OCI-LY1 (cell line): Measurements from ENCODE around the gene EVI5L.

Experiments used
- CTCF ChIP-seq: fragments of 200-600 bp; sonication (generic), shearing (Covaris generic); IDR thresholded peaks from 2 replicates; pipeline ENCODE4 v1.5.1; 2017; ENCODE audit warnings: mild to moderate bottlenecking, antibody characterized with exemption, low read length, moderate library complexity, mixed read lengths
- EZH2 ChIP-seq: fragments of 200-600 bp; sonication (generic), shearing (Covaris generic); IDR thresholded peaks from 2 replicates; pipeline ENCODE4 v1.8.0; 2017; ENCODE audit warnings: borderline replicate concordance, mixed run types, mild to moderate bottlenecking, antibody characterized with exemption, low read length, moderate library complexity, mixed read lengths

- no peak for TF ChIP-seq CTCF
- TF ChIP-seq EZH2 = no peak
Observed at GRCh38 chr19:7912144-7912696, 82.2 kb downstream of the EVI5L start.
